Measurements from ENCODE around the gene NMBR. TPM values are rescaled to one million over a fixed set of nuclear protein-coding genes. Genes with fewer than 3 reads are reported as not detected.

NMBR gene
- total RNA-seq, 1 experiment from 2014 or later: not detected

- Histone ChIP-seq H3K9ac (ENCODE audit: extremely low read depth, insufficient read length, low read length) (no peak overlapping the region), H3K4ac (ENCODE audit: low read depth, low read length) (no peak overlapping the region), H3T11ph (ENCODE audit: low read length) (no peak overlapping the region), H2BK5ac (ENCODE audit: insufficient read length, low read length) (no peak overlapping the region), H4K20me1 (ENCODE audit: control insufficient read depth, insufficient read depth, insufficient read length) (no peaks in the 10 kb centered on the region), H3K27me3 (ENCODE audit: insufficient read depth, low read length) (no peaks in the 10 kb centered on the region), H3K27ac (ENCODE audit: insufficient read length, low read depth, low read length) (no peak overlapping the region), H2BK120ac (ENCODE audit: low read depth, low read length, poor library complexity, severe bottlenecking) (no peak overlapping the region), H2BK20ac (ENCODE audit: low read depth, low read length, poor library complexity, severe bottlenecking) (no peak overlapping the region), H3K18ac (ENCODE audit: insufficient read length, low read depth, low read length) (no peak overlapping the region), H3K56ac (ENCODE audit: insufficient read length, low read depth, low read length) (no peak overlapping the region), H3K4me1 (ENCODE audit: insufficient read depth, low read length) (no peaks in the 10 kb centered on the region), H2AFZ (ENCODE audit: low read length) (no peak overlapping the region), H3K23me2 (ENCODE audit: insufficient read length, low read depth, low read length, poor library complexity, severe bottlenecking) (no peaks in the 10 kb centered on the region), H2AK5ac (ENCODE audit: insufficient read length, low read length) (no peak overlapping the region), H4K8ac (replicated peaks; ENCODE audit: insufficient read length, low read depth, low read length) (no peak overlapping the region), H4K5ac (ENCODE audit: insufficient read length, low read depth, low read length) (no peak overlapping the region), H3K9me3 (ENCODE audit: control insufficient read depth, low read depth, low read length) (no peaks in the 10 kb centered on the region), H3K79me1 (ENCODE audit: insufficient read depth, low read depth, low read length, poor library complexity, severe bottlenecking) (no peaks in the 10 kb centered on the region), H3K79me2 (ENCODE audit: insufficient read depth, low read length) (no peaks in the 10 kb centered on the region), H3K14ac (ENCODE audit: insufficient read depth, low read length) (no peak overlapping the region), H4K91ac (ENCODE audit: insufficient read length, low read depth, low read length) (no peak overlapping the region), H3K23ac (ENCODE audit: insufficient read length, low read depth, low read length) (no peak overlapping the region), H2BK15ac (ENCODE audit: low read depth, low read length) (no peak overlapping the region), H2BK12ac (ENCODE audit: insufficient read length, low read depth, low read length) (no peak overlapping the region), H3K4me2 (ENCODE audit: insufficient read depth, insufficient read length, low read length) (no peak overlapping the region)
- TF ChIP-seq CTCF (conservative IDR thresholded peaks at IDR 0.05): no peak
- H3K27ac Mint-ChIP-seq: no peak overlapping the region
- DNase-seq: no peak
- H3K9me3 Mint-ChIP-seq: no peaks in the 10 kb centered on the region
- no peak overlapping the region for H3K4me3 Mint-ChIP-seq
- no CpG with 5 or more reads among the region's 2 CpGs for WGBS (ENCODE audit: extremely low coverage, insufficient read length, low lambda C conversion rate)
- H3K4me1 Mint-ChIP-seq: peaks cover 4 to 5% of the 10 kb centered on the region in 2 experiments
- no peaks in the 10 kb centered on the region for H3K27me3 Mint-ChIP-seq (ENCODE audit: low read depth)
- peaks cover 0 to 2% (median 0%) of the 10 kb centered on the region in 3 experiments; a peak in 1 of 7 replicates for H3K36me3 Mint-ChIP-seq (ENCODE audit: insufficient read depth in 1 of 3, low read depth in 3 of 3)
Observed at GRCh38 chr6:142118925-142119324, 28.0 kb downstream of the NMBR start.

All from H9 (cell line).